SKM-1 treated with dmso at 0.1 percent for 144 hours (cell line): ENCODE results near the gene NOL3.
"Not testable (repeated sequence)": the region's sequence is repeated elsewhere in the genome, so short reads cannot be mapped to it uniquely, and the experiment has no call there.

Source experiments
- DNase-seq: peaks from one replicate; lab custom pipeline; 2025; ENCODE audit not compliant: unreplicated experiment; lab: John Stamatoyannopoulos, UW

Gene NOL3

GRCh38 chr16:67170168-67170948 lies at the start of gene NOL3:
TSS of gene NOL3 (plus strand) at chr16:67170538.
- no peak for DNase-seq

GRCh38 chr16:67122799-67123198 lies 47.5 kb upstream of the NOL3 start:
- DNase-seq, result not testable (repeated sequence)

GRCh38 chr16:67128417-67128816 lies 41.9 kb upstream of the NOL3 start:
- no peak for DNase-seq

GRCh38 chr16:67128887-67129286 lies 41.5 kb upstream of the NOL3 start:
- no peak for DNase-seq

GRCh38 chr16:67129422-67129821 lies 40.9 kb upstream of the NOL3 start:
- DNase-seq, result no peak

GRCh38 chr16:67137605-67138004 lies 32.7 kb upstream of the NOL3 start:
- DNase-seq, result no peak

GRCh38 chr16:67141391-67141790 lies 28.9 kb upstream of the NOL3 start:
- no peak for DNase-seq

GRCh38 chr16:67142342-67142741 lies 28.0 kb upstream of the NOL3 start:
- no peak for DNase-seq

GRCh38 chr16:67144943-67145342 lies 25.4 kb upstream of the NOL3 start:
- DNase-seq, result no peak

GRCh38 chr16:67145746-67146145 lies 24.6 kb upstream of the NOL3 start:
- DNase-seq, result no peak

- DNase-seq, result no peak
These were observed 23.6 kb upstream of the NOL3 start for GRCh38 chr16:67146523-67147357.

GRCh38 chr16:67147437-67148140 lies 22.7 kb upstream of the NOL3 start:
- no peak for DNase-seq

- DNase-seq, result no peak
These were observed 22.1 kb upstream of the NOL3 start for GRCh38 chr16:67148221-67148620.

GRCh38 chr16:67148656-67149275 lies 21.6 kb upstream of the NOL3 start:
- no peak for DNase-seq

GRCh38 chr16:67149276-67150046 lies 20.9 kb upstream of the NOL3 start:
- no peak for DNase-seq

- DNase-seq, result no peak
These were observed 20.1 kb upstream of the NOL3 start for GRCh38 chr16:67150047-67150832.

- no peak for DNase-seq
These were observed 19.4 kb upstream of the NOL3 start, which contains the start of gene B3GNT9 for GRCh38 chr16:67150833-67151396. TSS of gene B3GNT9 (minus strand) at chr16:67150998. CDS start at chr16:67150485, 513 bp downstream.

- no peak for DNase-seq
These were observed 18.8 kb upstream of the NOL3 start for GRCh38 chr16:67151431-67152097.
